PFSK-1 (cell line): ENCODE results near the gene MTPN.

Experiments
- FOXP2 ChIP-seq: optimal IDR thresholded peaks from 2 replicates; pipeline ENCODE3; 2011; ENCODE audit warnings: borderline replicate concordance, control low read depth, inconsistent platforms; ENCODE audit not compliant: insufficient read depth; ENCODE audit errors: extremely low read length, extremely low read depth
- POLR2AphosphoS5 ChIP-seq: IDR thresholded peaks from 2 replicates; pipeline ENCODE4 v1.6.1; 2012; ENCODE audit warnings: low read depth, mild to moderate bottlenecking, control low read depth, low read length, moderate library complexity
- TF ChIP-seq, protein P1 (sequence below), 2 experiments: IDR thresholded peaks; 2 replicates each; pipeline versions ENCODE4 v1.6.1 to v1.8.0; 2011 to 2012; ENCODE audit warnings: low read depth in 2 of 2, low read length in 2 of 2, control low read depth in 1 of 2, inconsistent platforms in 1 of 2, mild to moderate bottlenecking in 1 of 2, moderate library complexity in 1 of 2; ENCODE audit not compliant: insufficient read depth in 1 of 2

DNA sequence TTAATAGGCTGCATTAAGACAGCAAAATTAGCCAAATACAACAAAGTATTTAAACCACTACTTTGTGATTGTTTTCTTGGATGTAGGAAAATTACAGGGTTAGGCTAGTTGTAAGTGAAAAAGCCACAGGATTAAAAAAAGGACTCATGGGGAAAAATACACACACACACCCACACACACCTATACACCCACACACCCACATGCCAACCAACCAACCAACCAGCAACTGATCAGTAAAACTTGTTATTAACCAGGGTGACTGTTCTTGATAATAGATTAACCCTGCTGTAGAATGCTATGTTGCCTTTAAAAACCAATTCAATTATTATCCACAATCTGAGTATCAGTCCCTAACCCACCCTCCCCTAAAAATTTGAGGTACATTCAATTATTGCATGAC, 49.0 kb downstream of the MTPN start:
- TF ChIP-seq, protein P1, sequence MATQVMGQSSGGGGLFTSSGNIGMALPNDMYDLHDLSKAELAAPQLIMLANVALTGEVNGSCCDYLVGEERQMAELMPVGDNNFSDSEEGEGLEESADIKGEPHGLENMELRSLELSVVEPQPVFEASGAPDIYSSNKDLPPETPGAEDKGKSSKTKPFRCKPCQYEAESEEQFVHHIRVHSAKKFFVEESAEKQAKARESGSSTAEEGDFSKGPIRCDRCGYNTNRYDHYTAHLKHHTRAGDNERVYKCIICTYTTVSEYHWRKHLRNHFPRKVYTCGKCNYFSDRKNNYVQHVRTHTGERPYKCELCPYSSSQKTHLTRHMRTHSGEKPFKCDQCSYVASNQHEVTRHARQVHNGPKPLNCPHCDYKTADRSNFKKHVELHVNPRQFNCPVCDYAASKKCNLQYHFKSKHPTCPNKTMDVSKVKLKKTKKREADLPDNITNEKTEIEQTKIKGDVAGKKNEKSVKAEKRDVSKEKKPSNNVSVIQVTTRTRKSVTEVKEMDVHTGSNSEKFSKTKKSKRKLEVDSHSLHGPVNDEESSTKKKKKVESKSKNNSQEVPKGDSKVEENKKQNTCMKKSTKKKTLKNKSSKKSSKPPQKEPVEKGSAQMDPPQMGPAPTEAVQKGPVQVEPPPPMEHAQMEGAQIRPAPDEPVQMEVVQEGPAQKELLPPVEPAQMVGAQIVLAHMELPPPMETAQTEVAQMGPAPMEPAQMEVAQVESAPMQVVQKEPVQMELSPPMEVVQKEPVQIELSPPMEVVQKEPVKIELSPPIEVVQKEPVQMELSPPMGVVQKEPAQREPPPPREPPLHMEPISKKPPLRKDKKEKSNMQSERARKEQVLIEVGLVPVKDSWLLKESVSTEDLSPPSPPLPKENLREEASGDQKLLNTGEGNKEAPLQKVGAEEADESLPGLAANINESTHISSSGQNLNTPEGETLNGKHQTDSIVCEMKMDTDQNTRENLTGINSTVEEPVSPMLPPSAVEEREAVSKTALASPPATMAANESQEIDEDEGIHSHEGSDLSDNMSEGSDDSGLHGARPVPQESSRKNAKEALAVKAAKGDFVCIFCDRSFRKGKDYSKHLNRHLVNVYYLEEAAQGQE (IDR thresholded peaks at IDR 0.05; ENCODE audit: insufficient read depth in 1 of 2, low read depth in 2 of 2, low read length in 2 of 2): no peak
- no peak for TF ChIP-seq POLR2AphosphoS5
- TF ChIP-seq FOXP2: no peak
